ENCODE measurements around the gene ZNF296. TPM values are rescaled to one million over a fixed set of nuclear protein-coding genes. Genes with fewer than 3 reads are reported as not detected.
A peak's percentile ranks its signal among the peaks of the same experiment; 100 is the strongest.

ZNF296 gene
- polyA plus RNA-seq, 1 donor, result 1.0 TPM

DNA sequence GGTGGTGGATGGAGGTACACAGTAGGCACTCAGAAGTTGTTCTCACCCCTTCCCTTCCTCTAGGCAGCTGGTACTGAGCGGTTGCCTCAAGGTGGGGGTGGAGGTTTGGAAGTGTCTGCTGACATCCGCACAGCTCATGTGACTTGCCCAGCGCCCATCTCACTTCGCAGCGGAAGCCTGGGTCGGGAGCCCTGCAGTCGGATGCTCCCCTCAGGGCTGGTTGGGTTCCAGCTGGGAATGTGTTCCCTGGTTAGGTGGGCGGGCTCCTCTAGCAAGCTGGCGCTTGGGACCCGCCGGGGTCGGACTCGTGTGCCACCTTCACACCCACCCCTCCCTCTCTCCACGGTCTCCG, 26.9 kb upstream of the ZNF296 start:
- no peak for DNase-seq

DNA sequence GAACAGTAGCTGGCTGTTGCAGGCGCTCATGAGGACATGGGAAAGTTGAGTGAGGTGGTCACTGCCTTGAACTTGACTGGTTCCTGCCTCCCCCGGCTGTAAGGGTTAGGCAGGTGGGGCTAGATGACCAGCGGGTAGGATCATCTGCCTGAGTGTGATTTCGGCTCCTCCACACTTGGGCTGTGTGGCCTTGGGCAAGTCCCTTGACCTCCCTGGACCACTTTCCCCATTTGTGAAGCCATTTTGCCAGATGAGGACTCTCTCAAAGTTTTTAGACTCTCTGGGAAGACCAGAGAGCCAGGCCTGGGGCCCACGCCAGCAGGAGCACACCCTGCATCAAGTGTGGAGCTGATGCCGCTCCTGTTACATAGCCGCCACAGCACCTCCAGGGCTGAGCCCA, 26.2 kb upstream of the ZNF296 start:
- DNase-seq, result no peak

DNA sequence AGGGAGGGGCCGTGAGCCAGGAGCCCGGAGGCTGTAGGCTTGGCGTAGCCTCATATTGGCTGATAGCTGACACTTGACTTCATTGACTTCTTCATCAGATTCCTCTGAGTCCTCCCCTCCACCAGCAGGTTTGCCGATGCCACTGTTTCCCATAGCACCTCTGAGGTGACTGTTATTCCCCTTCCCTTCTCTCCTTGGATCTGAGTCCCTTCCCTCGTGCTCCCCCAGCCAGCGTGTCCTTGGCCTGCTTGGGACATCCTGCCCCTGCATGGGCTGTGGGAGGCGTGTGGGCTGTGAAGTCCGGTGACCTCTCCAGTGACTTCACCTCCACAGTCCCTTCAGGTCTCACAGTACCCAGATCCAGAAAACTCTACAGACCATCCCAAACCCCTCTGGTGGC, 25.5 kb upstream of the ZNF296 start:
- no peak for DNase-seq

DNA sequence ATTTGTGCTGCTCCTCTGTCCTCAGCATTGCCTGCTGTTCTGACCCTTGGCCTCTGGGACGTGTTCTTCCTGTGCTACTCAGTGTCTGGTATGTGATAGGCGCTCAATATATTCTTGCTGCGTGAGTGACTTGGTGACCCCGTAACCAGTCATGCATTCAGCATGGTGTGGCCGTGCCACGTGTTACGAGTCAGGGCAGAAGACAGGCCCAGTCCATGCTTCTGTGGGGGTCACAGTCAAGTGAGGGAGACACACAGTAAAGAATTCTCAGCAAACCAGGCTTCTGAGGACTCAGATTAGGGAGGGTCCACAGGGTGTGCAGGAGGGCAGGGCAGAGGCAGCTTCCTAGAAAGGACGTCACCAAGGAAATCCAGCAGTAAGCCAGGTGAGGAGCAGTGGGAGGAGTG, 24.6 kb upstream of the ZNF296 start:
- no peak for DNase-seq

DNA sequence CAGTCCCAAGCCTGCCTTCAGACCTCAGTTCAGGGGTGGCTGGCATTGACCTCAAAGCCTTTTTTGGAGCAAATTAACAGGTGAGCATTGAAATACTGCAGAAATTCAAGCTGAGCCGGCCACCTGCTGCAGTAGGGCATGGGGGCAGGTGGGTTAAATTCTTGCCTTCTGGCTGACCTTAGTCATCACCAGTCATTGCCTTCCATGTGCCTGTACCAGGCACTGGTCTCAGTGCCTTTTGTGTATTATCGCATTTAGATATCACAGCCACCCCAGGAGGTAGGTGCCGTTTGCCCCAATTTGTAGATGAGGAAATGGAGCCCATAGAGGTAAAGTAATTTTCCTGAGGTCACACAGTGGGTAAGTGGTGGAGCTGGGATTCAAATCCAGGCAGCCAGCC, 23.9 kb upstream of the ZNF296 start:
- no peak for DNase-seq

DNA sequence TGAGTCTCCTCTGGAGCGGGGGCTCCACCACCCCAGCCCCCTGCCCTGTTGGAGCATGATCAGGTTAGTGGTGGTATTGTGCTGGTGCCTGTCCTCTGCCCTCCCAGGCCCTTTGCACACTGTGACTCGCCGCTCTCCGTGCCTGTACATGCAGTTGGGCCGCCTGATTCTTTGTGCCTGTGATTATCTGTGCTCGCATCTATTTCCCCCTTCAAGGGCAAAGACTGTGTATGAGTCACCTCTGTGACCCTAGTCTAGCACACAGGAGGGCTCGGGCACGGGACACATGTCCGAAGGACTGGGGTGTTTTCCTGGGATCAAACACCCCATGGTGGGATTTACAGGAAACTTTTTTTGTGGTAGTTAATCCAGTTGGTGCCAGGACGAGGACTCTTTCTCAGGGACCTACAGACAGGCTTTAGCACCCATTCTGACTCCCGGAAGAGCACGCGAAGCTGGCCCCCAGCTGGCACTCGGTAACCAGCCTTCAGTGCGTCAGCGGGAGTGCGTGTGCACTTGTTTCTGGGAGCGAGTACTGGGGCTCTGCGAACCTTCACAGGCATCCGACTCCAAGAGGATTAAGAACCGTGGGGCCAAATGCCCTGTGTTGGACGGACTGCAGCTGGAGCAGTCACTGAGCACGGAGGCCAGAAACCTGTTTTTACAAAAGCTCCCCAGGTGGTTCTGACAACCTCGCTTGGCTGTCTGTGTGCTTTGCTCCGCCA, 23.4 kb upstream of the ZNF296 start:
- no peak for DNase-seq

DNA sequence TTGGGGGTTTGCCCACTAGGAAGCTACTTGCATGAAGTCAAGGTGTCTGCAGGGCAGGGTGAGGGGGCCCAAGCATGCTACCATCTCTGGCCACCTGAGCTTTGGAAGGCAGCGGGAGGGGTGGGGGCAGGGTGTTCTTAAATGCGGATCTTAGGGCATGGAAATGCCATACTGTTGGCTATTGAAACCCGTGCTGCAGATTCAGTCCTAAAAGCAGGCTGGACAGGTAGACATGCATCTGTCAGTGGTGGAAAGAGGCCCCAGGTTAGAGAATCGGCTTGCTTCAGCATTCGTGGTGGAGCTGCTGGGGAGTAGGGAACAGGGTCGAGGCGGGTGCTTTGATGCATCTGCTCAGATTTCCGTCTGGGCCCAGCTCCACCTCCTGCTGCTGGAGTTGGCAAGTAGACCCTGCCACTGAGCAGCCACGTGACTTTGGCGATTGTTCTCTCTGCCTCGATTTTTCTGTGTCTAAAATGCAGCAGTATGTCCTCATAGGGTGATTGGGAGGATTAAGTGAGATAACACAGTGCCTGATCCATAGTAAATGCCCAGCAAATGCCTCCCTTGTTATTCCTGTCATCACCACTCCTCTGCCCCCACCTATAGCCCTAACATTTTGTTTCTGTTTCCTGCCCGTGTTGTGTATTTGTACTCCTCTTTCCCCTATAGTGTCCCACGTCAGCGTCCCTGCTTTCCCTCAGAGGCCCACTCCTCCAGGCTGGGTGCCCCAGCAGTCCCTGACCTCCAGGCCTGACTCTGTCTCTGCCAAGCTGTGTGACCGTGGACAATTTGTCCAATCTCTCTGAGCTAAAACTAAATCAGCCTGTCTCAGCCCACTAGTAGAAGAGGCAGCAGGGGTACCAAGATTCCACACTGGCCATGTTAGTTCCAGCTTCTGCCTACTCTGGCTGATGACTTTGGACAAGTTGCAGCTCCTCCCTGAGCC, 22.5 kb upstream of the ZNF296 start:
- no peak for DNase-seq

DNA sequence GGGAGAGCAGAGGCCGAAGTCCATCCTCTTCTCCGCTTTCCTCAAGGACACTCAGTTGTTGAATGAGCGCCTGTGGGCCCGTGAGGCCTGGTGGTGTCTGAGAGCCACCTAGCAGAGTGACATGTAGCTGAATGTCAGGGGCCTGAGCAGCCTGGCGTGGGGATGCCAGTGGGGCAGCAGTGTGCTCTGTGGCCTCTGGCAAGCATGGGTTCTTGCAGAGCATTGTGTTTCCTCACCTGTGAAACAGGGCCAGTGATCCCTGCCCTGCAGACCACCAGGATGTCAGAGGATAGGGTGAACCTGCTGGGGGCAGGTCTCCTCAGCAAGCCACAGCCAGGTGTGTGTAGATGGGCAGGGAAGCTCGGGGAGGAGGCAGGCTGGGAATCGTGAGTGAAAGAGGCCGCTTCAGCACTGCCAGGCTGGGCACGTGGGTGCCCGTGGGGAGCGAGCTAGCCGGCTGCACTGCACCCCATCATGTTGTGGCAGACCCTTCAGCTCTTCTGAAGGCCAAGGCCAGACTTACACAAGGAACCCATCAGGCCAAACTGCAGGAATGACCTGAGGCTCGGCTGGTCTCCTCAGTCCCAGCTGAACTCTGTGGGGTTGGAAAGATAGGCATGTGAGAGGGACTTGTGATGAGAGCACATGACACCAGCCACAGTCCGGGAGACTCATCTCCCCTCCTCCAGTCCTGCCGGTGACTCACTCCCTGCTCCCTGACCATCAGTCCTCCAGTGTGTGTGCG, 21.7 kb upstream of the ZNF296 start:
- no peak for DNase-seq

DNA sequence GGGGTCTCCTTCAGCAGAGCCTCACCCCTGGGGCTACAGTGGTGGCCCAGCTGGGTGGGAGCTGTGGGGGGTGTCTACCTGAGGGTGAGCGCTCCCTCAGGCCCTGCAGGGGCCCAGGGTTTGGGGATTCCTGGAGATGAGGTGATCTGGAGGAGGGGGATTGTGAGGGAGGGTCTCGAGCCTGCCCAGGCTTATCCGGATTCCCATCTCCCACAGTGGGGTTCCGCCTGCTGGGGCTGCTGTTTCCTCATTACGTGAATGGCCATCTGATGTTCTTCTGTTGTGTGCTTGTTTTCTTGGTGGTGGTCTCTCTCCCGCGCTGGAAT, 21.1 kb upstream of the ZNF296 start:
- DNase-seq, result no peak

DNA sequence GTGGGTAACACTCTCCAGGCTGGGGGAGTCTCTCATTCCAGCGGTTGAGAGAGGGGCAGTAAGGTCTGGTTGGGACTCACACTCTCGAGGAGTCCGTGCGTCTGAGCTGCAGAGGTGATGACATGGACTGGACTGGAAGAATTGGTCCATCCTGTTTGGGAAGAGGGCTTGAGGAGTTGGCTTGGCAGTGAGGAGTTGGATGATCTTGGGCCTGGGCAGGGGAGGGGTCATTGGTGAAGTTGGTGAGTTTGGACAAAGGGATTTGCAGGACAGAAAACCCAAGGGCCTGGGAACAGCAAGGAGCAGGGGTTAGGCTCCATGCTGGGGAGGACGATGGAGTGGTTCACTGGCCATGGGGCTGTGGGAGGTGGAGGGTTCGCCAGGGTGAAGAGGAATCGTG, 20.4 kb upstream of the ZNF296 start:
- DNase-seq, result no peak

DNA sequence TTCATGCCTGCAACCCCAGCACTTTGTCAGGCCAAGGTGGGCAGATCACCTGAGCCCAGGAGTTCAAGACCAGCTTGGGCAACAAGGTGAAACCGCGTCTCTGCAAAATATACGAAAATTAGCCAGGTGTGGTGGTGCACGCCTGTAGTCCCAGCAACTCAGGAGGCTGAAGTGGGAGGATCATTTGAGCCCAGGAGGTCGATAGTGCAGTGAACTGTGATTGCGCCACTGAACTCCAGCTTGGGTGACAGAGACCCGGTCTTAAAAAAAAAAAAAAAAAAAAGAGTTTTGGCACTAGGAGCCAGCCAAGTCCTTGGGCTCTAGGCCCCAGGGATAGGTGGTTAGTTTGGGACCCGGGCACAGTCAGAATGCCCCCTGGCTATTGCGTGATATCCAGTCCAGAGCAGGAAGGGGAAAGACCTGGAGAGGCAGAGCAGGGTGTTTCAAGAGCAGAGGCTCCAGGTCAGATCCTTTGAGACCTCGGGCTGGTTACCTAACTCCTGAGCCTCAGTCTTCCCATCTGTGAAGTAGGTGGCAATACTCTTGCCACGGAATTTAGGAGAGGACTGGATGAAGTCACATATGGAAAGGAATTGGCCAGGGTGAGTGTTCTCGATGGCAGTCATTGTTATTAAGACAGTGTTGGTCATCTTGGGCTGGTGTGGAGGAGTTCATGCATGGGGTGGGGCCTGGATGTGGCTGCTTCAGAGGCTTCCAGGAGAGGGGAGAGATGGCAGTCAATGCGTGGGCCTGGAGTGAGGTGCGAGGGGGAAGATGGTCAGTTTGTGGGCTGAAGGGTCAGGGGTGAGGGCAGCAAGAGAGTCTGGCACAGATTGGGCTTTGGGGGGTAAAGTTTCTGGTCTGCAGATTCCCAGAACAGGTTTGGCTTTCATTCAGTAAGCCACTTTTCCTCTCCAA, 19.5 kb upstream of the ZNF296 start:
- no peak for DNase-seq

DNA sequence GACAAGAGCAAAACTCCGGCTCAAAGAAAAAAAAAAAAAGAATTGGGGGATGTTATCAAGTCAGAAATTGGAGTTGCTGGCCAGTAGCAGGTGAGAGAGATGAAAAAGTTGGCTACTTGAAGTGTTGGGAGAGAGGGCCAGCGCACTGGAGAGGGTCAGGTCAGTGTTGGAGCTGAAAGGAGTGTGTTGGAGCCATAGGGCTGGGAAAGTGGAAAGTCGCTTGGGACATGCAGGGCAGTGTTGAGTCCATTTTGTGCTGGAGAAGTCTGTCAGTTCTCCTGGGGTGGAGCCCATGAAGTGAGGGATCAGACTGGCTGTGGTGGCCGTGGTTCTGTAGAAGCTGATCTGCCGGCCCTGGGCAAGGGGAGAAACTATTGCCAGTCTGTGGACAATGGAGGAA, 18.4 kb upstream of the ZNF296 start:
- DNase-seq, result no peak

DNA sequence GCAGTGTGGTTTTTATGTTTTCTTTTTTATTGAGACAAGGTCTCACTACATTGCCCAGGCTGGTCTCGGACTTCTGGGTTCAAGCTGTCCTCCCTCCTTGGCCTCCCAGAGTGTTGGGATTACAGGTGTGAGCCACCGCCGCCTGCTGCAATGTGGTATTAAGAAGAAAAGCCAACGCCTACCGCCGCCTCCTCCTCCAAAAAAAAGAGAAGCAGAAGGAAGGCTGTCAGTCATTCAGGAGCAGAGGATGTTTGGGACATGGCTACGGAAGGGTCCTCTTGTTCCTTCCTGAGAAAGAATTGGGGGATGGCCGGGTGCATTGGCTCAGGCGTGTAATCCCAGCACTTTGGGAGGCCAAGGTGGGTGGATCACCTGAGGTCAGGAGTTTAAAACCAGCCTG, 17.9 kb upstream of the ZNF296 start:
- no peak for DNase-seq

DNA sequence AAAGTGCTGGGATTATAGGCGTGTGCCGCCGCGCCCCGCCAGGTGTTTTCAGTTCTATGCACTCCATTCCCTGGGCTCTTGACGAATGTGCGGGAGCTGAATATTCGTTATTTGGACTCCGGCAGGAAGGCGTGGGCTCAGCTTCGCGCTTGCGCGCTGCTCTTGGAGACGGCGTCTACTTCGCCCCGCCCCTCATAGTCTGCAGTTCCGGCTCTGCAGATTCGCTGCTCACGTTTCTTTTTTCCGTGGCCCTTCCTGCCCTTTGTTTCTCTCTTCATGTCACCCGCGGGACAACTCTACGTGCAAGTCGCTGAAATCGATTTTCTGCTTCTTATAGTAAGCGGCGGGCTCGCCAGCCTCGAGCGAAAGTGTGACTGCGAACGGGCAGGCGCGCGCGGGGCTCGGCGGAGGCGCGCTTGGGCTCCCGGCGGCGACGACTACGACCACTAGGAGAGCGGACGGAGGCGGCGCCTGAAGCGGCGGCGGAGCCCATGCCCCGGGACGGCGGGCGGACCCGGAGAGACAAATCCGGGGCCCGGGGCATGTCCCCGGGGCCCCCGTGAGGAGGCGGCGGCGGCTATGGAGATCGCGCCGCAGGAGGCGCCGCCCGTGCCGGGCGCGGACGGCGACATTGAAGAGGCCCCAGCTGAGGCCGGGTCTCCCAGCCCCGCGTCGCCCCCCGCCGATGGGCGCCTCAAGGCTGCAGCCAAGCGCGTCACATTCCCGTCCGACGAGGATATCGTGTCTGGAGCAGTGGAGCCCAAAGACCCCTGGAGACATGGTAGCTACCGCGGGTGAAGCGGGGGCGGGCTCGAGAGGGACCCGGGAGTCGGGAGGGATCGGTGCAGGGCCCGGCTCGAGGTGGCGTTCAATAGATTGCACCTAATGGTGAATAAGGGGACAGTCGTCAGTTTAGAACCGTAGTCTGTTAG, 16.7 kb upstream of the ZNF296 start, which contains the start of gene PPP1R37:
TSS of gene PPP1R37 (plus strand) at position 433 of the 932 bp plus-strand sequence. CDS start at position 580, 147 bp downstream.
- DNase-seq, result peak; percentile 96

DNA sequence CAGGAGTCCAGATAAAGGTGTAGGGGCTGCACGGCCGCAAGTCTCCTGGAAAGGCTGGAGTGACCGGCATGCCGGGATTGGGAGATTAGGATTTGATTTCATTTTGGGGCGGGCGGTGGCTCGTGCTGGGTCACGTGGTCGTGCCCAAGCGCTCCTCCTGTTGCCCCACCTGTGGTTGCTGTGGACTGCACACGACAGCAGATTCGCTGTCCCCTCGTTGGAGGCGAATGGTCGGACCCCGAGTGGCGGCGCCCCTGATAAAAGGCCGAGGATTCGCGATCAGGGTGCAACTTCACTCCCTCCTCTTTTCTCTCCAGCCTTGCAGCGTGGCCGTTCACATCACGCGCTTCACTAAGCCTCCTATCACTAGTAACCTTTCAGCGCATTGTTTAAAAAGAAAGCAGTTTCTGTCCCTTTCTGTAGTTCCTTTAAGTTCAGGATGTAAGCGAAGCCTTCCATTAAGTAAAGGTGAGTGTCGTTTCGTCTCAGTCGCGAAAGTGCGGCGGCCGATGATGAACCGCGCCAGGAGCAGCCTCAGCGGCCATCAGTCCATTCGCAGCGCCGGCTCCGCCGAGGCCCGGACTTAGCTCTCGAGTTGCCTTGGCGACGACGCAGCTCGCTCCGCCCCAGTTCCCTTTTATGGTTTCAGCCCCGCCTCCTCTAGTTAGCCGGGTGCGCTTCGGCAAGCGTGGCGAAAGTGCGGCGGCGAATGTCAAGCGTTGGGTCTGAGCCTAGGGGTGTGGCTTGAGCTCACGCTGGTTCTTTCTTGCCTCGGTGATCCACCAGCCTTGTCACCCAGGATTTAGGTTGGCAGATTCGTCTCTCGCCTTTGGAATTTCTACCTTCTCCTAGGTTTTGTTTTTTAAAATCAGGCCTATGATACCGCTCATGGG, 15.0 kb upstream of the ZNF296 start:
- peak; percentile 99 for DNase-seq

DNA sequence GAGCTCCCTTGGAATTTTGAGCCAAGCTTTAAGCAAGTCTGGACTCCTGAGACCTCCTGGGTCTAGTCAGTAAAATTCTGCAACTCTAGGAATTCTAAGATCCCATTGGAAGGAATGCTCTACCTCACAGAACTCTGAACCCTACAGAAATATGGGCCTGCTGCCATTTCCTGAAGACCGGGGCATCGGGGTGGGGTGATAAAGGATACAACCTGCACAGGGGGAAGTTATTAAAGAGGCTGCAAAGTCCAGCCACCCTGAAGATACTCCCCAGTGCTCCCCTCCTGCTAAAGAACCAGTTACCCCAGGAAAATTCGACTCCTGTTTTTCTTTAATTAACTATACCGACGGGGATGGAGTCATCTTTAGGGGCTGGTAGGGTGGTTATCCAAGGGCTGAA, 14.3 kb upstream of the ZNF296 start:
- no peak for DNase-seq

DNA sequence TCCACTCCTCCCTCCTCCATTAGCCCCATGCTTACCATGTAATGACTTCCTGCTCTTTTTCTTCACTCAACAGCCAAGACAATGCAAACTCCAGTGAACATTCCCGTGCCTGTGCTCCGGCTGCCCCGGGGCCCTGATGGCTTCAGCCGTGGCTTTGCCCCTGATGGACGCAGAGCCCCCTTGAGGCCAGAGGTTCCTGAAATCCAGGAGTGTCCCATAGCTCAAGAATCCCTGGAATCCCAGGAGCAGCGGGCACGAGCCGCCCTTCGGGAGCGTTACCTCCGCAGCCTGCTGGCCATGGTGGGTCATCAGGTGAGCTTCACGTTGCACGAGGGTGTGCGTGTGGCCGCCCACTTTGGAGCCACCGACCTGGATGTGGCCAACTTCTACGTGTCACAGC, 13.8 kb upstream of the ZNF296 start:
- DNase-seq, result no peak

DNA sequence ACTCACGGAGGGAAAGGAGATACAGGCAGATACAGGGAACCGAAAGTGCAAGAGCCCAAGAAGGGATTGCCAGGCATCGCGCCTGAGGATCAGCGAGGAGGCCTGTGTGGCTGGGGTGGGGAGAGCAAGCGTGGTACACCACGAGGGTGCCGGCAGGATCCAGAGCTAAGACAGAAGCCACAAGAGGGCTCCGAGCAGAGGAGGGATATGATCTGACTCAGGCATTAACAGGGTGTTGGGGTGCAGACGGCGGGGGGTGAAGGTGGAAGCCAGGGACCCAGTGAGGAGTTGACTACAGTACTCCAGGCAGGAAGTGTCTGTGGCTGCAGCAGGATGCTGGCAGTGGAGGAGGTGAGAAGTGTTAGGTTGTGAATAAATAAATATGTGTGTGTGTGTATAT, 11.3 kb upstream of the ZNF296 start:
- no peak for DNase-seq

DNA sequence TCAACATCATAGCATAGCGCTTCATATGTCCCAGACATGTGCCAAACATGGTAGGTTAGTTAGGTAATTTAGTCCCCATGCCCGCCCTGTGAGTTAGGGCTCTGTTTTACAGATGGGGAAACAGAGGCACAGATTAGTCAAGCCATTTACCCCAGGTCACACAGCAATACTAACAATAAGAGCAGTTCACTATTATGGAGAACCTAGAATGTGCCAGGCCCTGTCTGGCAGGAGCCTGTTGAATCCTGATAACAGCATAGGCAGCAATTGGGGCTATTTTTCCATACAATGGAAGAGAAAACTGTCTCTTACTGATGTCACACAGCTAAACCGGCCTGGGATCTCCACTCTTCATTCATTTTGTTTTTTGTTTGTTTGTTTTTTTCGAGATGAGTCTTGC, 10.2 kb upstream of the ZNF296 start:
- DNase-seq, result no peak

DNA sequence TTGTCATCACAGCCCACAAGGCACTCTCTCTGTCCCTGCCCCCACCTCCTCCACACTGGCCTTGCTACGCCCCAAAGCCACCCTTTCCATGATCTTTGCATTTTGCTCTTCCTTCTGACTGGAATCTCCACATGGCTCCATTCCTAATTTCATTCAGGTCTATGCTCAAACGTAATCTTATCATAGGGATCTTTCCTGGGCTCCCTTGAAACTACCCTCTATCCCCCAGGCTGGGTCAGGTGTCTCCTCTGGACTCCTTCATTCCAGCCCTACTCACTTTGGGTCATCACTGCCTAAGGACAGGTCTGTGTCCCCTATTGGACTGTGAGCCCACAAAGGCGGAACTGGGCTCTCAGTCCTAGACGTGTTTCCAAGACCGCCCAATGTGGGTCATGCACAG, 5.9 kb upstream of the ZNF296 start:
- DNase-seq, result no peak
